ENCODE results near the gene SINHCAF.

- TF ChIP-seq CTCF (IDR thresholded peaks at IDR 0.05; ENCODE audit: low read length) (no peak), EZH2 (IDR thresholded peaks at IDR 0.05; ENCODE audit: borderline replicate concordance, low read length) (no peak)
Measured at GRCh38 chr12:31322801-31323207, 3.1 kb downstream of the SINHCAF start.
